ENCODE data around the gene IL13. TPM values are rescaled to one million over a fixed set of nuclear protein-coding genes. Genes with fewer than 3 reads are reported as not detected.

IL13 gene
- total RNA-seq, 1 experiment from 2014 or later, result not detected

DNA sequence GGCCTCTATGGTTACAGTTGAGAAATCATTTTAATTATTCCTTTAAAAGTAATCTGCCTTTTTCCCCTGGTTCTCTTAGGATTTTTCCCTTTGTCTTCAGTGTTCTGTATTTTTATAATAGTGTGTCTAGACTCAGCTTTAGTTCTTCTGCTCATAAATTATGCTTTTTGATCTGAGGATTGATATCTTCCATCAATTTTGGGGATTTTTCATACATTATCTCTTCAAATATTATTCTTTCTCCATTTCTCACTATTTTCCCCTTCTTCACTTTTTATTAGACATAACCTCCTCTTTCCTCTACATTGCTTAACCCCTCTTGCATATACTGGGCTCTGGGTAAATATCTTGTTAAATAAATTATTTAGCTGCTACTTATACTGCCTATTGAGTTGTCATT lies 36.3 kb upstream of the IL13 start:
- POLR2A ChIA-PET (ENCODE audit: low non-redundant PET), result no interaction called here
- intact Hi-C loops (cut with micrococcal nuclease; ENCODE audit: unreplicated experiment), result no loop called here
- CTCF ChIA-PET, result no interaction called here

GRCh38 chr5:132622608-132623007 lies 35.4 kb upstream of the IL13 start:
- TF ChIP-seq EZH2 (IDR thresholded peaks at IDR 0.05; ENCODE audit: borderline replicate concordance, low read depth, low read length, poor library complexity, severe bottlenecking) (no peak), CTCF (conservative IDR thresholded peaks at IDR 0.05; ENCODE audit: low read depth, low read length) (no peak)
- POLR2A ChIA-PET (ENCODE audit: low non-redundant PET), result no interaction called here
- DNase-seq (ENCODE audit: low spot score), result no peak
- Histone ChIP-seq H3K4me3 (ENCODE audit: low read depth, low read length, poor library complexity, severe bottlenecking) (no peak overlapping the region), H3K27ac (ENCODE audit: low read depth, low read length, poor library complexity, severe bottlenecking) (no peak overlapping the region), H3K4me1 (ENCODE audit: insufficient read depth, low read length, poor library complexity, severe bottlenecking) (no peaks in the 10 kb centered on the region), H3K27me3 (replicated peaks; ENCODE audit: insufficient read depth, low read depth, low read length, poor library complexity) (no peaks in the 10 kb centered on the region), H3K9me3 (ENCODE audit: low read depth, low read length, poor library complexity, severe bottlenecking) (no peaks in the 10 kb centered on the region), H3K36me3 (ENCODE audit: insufficient read depth, low read length, poor library complexity, severe bottlenecking) (peaks cover 27% of the 10 kb centered on the region)
- BruUV-seq (replicated peaks), result no TSS peak
- intact Hi-C loops (cut with micrococcal nuclease; ENCODE audit: unreplicated experiment), result no loop called here
- CTCF ChIA-PET, result interaction anchor here (0.6 kb wide), 1 partner anchor 127 kb away, joined by 9 read pairs; no protein-coding TSS in a partner anchor

More for the DNA sequence above, 36.3 kb upstream of the IL13 start:
- Histone ChIP-seq H3K4me3 (ENCODE audit: low read depth, low read length, poor library complexity, severe bottlenecking) (no peak overlapping the region), H3K36me3 (ENCODE audit: insufficient read depth, low read length, poor library complexity, severe bottlenecking) (peaks cover 31% of the 10 kb centered on the region), H3K27ac (ENCODE audit: low read depth, low read length, poor library complexity, severe bottlenecking) (no peak overlapping the region), H3K4me1 (ENCODE audit: insufficient read depth, low read length, poor library complexity, severe bottlenecking) (no peaks in the 10 kb centered on the region), H3K9me3 (ENCODE audit: low read depth, low read length, poor library complexity, severe bottlenecking) (no peaks in the 10 kb centered on the region), H3K27me3 (replicated peaks; ENCODE audit: insufficient read depth, low read depth, low read length, poor library complexity) (no peaks in the 10 kb centered on the region)
- TF ChIP-seq CTCF (conservative IDR thresholded peaks at IDR 0.05; ENCODE audit: low read depth, low read length) (no peak), EZH2 (IDR thresholded peaks at IDR 0.05; ENCODE audit: borderline replicate concordance, low read depth, low read length, poor library complexity, severe bottlenecking) (no peak)
- DNase-seq (ENCODE audit: low spot score), result no peak
- no TSS peak for BruUV-seq (replicated peaks)

- CTCF ChIA-PET, result no interaction called here
- H3K4me3 ChIP-seq (ENCODE audit: low read depth, low read length, poor library complexity, severe bottlenecking), result no peak overlapping the region
- intact Hi-C loops (cut with micrococcal nuclease; ENCODE audit: unreplicated experiment), result no loop called here
Measured at GRCh38 chr5:132627470-132627869, 30.5 kb upstream of the IL13 start.

More at GRCh38 chr5:132627470-132627869, 30.5 kb upstream of the IL13 start:
- Histone ChIP-seq H3K4me1 (ENCODE audit: insufficient read depth, low read length, poor library complexity, severe bottlenecking) (no peaks in the 10 kb centered on the region), H3K36me3 (ENCODE audit: insufficient read depth, low read length, poor library complexity, severe bottlenecking) (no peaks in the 10 kb centered on the region), H3K27ac (ENCODE audit: low read depth, low read length, poor library complexity, severe bottlenecking) (no peak overlapping the region), H3K27me3 (replicated peaks; ENCODE audit: insufficient read depth, low read depth, low read length, poor library complexity) (no peaks in the 10 kb centered on the region), H3K9me3 (ENCODE audit: low read depth, low read length, poor library complexity, severe bottlenecking) (no peaks in the 10 kb centered on the region)
- no TSS peak for BruUV-seq (replicated peaks)
- TF ChIP-seq EZH2 (IDR thresholded peaks at IDR 0.05; ENCODE audit: borderline replicate concordance, low read depth, low read length, poor library complexity, severe bottlenecking), result no peak
- no peak for TF ChIP-seq CTCF (conservative IDR thresholded peaks at IDR 0.05; ENCODE audit: low read depth, low read length)
- DNase-seq (ENCODE audit: low spot score), result no peak
- POLR2A ChIA-PET (ENCODE audit: low non-redundant PET), result no interaction called here
